C1 segment of cervical spinal cord (tissue), 14 donors: Measurements from ENCODE around the gene SRP68.
"Not testable (repeated sequence)": the region's sequence is repeated elsewhere in the genome, so short reads cannot be mapped to it uniquely, and the experiment has no call there.

Source experiments
- DNase-seq, 14 donors: peaks; one replicate each; lab custom pipeline; 2025; lab: John Stamatoyannopoulos, UW

The SRP68 gene

GRCh38 chr17:76089680-76090516 lies 17.6 kb upstream of the SRP68 start:
- no peak for DNase-seq

- no peak for DNase-seq
Observed at GRCh38 chr17:76088868-76089576, 16.7 kb upstream of the SRP68 start.

- DNase-seq: no peak
Observed at GRCh38 chr17:76088041-76088867, 15.9 kb upstream of the SRP68 start.

- no peak for DNase-seq
Observed at GRCh38 chr17:76087531-76087930, 15.2 kb upstream of the SRP68 start.

- DNase-seq: no peak
Observed at GRCh38 chr17:76086384-76086783, 14.1 kb upstream of the SRP68 start.

- no peak for DNase-seq
Observed at GRCh38 chr17:76085731-76086366, 13.5 kb upstream of the SRP68 start.

- no peak for DNase-seq
Observed at GRCh38 chr17:76085066-76085730, 12.9 kb upstream of the SRP68 start.

GRCh38 chr17:76083536-76084182 lies 11.3 kb upstream of the SRP68 start:
- no peak for DNase-seq

- DNase-seq: no peak
Observed at GRCh38 chr17:76082326-76083251, 10.3 kb upstream of the SRP68 start.

GRCh38 chr17:76081295-76082210 lies 9.2 kb upstream of the SRP68 start:
- DNase-seq: no peak

- DNase-seq: no peak
Observed at GRCh38 chr17:76080768-76081287, 8.5 kb upstream of the SRP68 start.

- no peak for DNase-seq
Observed at GRCh38 chr17:76079956-76080767, 7.8 kb upstream of the SRP68 start.

- DNase-seq: no peak
Observed at GRCh38 chr17:76079535-76079955, 7.2 kb upstream of the SRP68 start.

- DNase-seq: no peak
Observed at GRCh38 chr17:76078860-76079534, 6.7 kb upstream of the SRP68 start, which contains the start of gene ZACN. Gene ZACN, plus strand, starts transcription at chr17:76079182. Its CDS starts 83 bp downstream, at chr17:76079265.

- DNase-seq: not testable (repeated sequence)
Observed at GRCh38 chr17:76078370-76078769, 6.1 kb upstream of the SRP68 start.

GRCh38 chr17:76077584-76078110 lies 5.3 kb upstream of the SRP68 start:
- no peak for DNase-seq
